Measurements from ENCODE around the gene MYOZ3. TPM values are rescaled to one million over a fixed set of nuclear protein-coding genes. Genes with fewer than 3 reads are reported as not detected.

MYOZ3 gene
- total RNA-seq, 4 donors from 2014 or later: 0.22 TPM; not detected in 3

- TF ChIP-seq CTCF (IDR thresholded peaks at IDR 0.05; ENCODE audit: low read depth): no peak
Observed at GRCh38 chr5:150658121-150658520, 2.9 kb upstream of the MYOZ3 start.

GRCh38 chr5:150658699-150659265, 2.3 kb upstream of the MYOZ3 start:
- no peak for TF ChIP-seq CTCF (IDR thresholded peaks at IDR 0.05; ENCODE audit: low read depth)

- no peak for TF ChIP-seq CTCF (IDR thresholded peaks at IDR 0.05; ENCODE audit: low read depth)
Observed at GRCh38 chr5:150659360-150660107, 1.5 kb upstream of the MYOZ3 start.

GRCh38 chr5:150660108-150660831, 781 bp upstream of the MYOZ3 start:
- TF ChIP-seq CTCF (IDR thresholded peaks at IDR 0.05; ENCODE audit: low read depth): no peak

GRCh38 chr5:150661821-150662596, 958 bp downstream of the MYOZ3 start:
- TF ChIP-seq CTCF (IDR thresholded peaks at IDR 0.05; ENCODE audit: low read depth): no peak

- no peak for TF ChIP-seq CTCF (IDR thresholded peaks at IDR 0.05; ENCODE audit: low read depth)
Observed at GRCh38 chr5:150662731-150663516, 1.9 kb downstream of the MYOZ3 start.
